Stimulated activated CD8-positive, alpha-beta memory T cell treated with anti-CD3 and anti-CD28 coated beads, Interleukin-15, amount 100 ng/mL, for 48 hours (primary cell): Measurements from ENCODE around the gene CAPN9.
"Not testable (repeated sequence)": the region's sequence is repeated elsewhere in the genome, so short reads cannot be mapped to it uniquely, and the experiment has no call there.

Experiments used
- DNase-seq, 2 donors: peaks; one replicate each; pipeline ENCODE4 v3.0.0-alpha.2; 2020; ENCODE audit warnings: low read depth in 2 of 2

CAPN9 gene

GRCh38 chr1:230710543-230710904 is 36.7 kb upstream of the CAPN9 start:
- DNase-seq: no peak

- DNase-seq: no peak
Observed at GRCh38 chr1:230711245-230711644, 35.9 kb upstream of the CAPN9 start.

GRCh38 chr1:230712470-230712942 is 34.7 kb upstream of the CAPN9 start:
- DNase-seq: no peak

- DNase-seq: no peak
Observed at GRCh38 chr1:230713138-230713537, 34.0 kb upstream of the CAPN9 start.

- DNase-seq: no peak
Observed at GRCh38 chr1:230713547-230713914, 33.7 kb upstream of the CAPN9 start.

GRCh38 chr1:230713915-230714764 is 33.0 kb upstream of the CAPN9 start, which contains the start of gene AGT:
Gene AGT, minus strand, starts transcription at chr1:230714122. Its CDS starts 3,299 bp downstream, at chr1:230710823.
- no peak for DNase-seq

- no peak for DNase-seq
Observed at GRCh38 chr1:230715510-230715909, 31.7 kb upstream of the CAPN9 start.

- DNase-seq: not testable (repeated sequence)
Observed at GRCh38 chr1:230716453-230716852, 30.7 kb upstream of the CAPN9 start.

- DNase-seq: no peak
Observed at GRCh38 chr1:230717251-230717650, 29.9 kb upstream of the CAPN9 start.

DNA sequence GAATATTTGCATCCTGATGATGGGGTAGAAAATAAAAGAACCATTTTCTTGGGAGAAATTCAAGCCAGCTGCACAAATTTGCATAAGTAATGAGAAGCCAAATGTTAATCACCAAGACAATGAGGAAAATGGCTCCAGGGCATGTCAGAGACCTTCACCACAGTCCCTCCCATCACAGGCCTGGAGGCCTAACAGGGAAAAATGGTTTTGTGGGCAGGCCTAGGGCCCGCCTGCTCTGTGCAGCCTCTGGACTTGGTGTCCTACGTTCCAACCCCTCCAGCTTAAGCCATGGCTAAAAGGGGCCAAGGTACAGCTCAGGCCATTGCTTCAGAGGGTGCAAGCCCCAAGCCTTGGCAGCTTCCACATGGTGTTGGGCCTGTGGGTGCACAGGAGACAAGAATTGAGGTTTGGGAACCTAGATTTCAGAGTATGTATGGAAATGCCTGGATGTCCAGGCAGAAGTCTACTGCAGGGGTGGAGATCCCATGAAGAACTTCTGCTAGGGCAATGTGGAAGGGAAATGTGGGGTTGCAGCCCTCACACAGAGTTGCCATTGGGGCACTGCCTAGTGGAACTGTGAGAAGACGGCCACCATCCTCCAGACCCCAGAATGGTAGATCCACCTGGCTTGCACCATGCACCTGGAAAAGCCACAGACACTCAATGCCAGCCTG is 25.2 kb upstream of the CAPN9 start:
- DNase-seq: not testable (repeated sequence)

GRCh38 chr1:230725256-230726012 is 21.8 kb upstream of the CAPN9 start:
- DNase-seq: no peak

GRCh38 chr1:230728710-230729392 is 18.3 kb upstream of the CAPN9 start:
- DNase-seq: no peak

- DNase-seq: no peak
Observed at GRCh38 chr1:230730977-230731376, 16.2 kb upstream of the CAPN9 start.

DNA sequence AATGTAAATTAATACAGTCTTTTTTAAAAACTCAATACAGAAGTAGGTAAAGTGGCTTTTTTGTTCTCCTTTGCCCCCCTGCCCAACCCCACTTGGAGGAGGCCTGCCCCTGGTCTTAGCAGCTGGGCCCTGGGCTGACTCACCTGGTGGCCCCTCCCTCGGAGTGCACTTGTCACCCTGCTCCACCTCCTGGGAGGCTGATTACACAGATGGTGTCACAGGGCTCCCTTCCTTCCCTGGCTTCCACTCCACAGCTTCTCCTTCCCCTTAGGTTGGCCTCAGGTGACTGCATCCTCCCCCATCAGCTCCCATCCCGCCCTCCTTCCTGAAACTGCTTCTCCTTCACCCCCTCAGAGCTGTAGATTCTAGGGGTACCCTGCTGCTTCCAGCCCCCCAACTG is 11.7 kb upstream of the CAPN9 start:
- no peak for DNase-seq

GRCh38 chr1:230737622-230738262 is 9.4 kb upstream of the CAPN9 start:
- no peak for DNase-seq

GRCh38 chr1:230739564-230740290 is 7.5 kb upstream of the CAPN9 start:
- DNase-seq: no peak

DNA sequence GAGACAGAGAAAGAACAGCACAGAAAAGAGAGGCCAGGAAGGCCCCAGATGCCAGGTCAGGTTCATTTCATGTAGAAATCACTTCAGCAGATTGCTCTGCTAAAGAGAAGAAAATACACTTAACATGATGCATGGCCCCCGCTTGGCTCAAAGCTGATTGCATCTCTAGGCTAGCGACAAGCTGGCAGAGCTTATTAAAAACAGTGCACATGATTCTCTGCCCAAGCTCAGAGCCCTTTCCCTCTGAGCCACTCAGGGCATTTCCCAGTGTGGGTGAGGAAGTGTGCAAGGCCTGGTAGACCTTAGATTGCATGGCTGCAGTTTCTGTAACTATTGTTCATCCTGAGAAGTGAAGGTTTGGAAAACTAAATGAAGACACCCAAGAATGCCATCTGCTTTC is 3.3 kb upstream of the CAPN9 start:
- DNase-seq: no peak

- DNase-seq: no peak
Observed at GRCh38 chr1:230744382-230744781, 2.8 kb upstream of the CAPN9 start.

- no peak for DNase-seq
Observed at GRCh38 chr1:230745071-230745470, 2.1 kb upstream of the CAPN9 start.

DNA sequence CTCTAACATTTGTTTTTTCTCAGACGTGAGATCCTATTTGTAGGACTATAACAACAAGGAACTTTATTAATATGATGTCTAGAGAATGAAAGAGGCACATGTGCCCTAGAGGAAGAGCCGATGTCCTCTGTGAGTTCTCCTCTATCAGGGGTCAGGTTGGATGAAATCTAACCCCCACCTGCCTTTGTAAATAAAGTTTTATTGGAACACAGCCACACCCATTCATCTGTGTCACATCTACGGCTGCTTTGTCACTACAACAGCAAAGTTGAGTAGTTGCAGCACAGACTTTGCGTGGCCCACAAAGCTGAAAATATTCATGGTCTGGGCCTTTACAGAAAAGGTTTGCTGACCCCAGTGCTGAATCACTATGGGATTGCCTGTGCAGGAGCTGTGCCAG is 571 bp upstream of the CAPN9 start:
- DNase-seq: no peak
